SU-DHL-6 (cell line): Measurements from ENCODE around the gene DPYSL4.

Experiments
- H2AFZ ChIP-seq: fragments of 200-600 bp; sonication (generic); 2 replicates; pipeline ENCODE4 v1.6.1; 2014; ENCODE audit warnings: low read depth, mild to moderate bottlenecking, moderate library complexity, mixed read lengths, antibody characterized with exemption, low read length; ENCODE audit not compliant: severe bottlenecking
- H3F3A ChIP-seq: fragments of 200-600 bp; shearing (Covaris generic); 2 replicates; pipeline ENCODE4 v1.6.0; 2016; ENCODE audit warnings: antibody characterized with exemption, mild to moderate bottlenecking; ENCODE audit not compliant: insufficient read depth
- H3K27ac ChIP-seq: fragments of 200-600 bp; sonication (generic); 2 replicates; pipeline ENCODE4 v1.5.1; 2016; ENCODE audit warnings: low read depth, mild to moderate bottlenecking, low read length, moderate library complexity, mixed read lengths
- H3K27me3 ChIP-seq: fragments of 200-600 bp; sonication (generic), shearing (Covaris generic); 2 replicates; pipeline ENCODE4 v1.6.0; 2014; ENCODE audit warnings: mild to moderate bottlenecking, low read length
- H3K36me3 ChIP-seq: fragments of 200-600 bp; sonication (generic); 2 replicates; pipeline ENCODE4 v1.6.1; 2014; ENCODE audit warnings: mild to moderate bottlenecking, low read length, mixed read lengths
- H3K4me2 ChIP-seq: fragments of 300-600, 200-600 bp; shearing (Covaris generic), sonication (generic); 2 replicates; pipeline ENCODE4 v1.6.0; 2014; ENCODE audit warnings: low read length, low read depth, mild to moderate bottlenecking; ENCODE audit not compliant: poor library complexity, severe bottlenecking
- H3K4me3 ChIP-seq: fragments of 200-600 bp; sonication (generic); 2 replicates; pipeline ENCODE4 v1.5.1; 2014; ENCODE audit warnings: antibody characterized with exemption, low read length, mild to moderate bottlenecking, mixed read lengths; ENCODE audit not compliant: insufficient read depth, poor library complexity, severe bottlenecking
- H3K79me2 ChIP-seq: fragments of 200-600 bp; sonication (generic); 2 replicates; pipeline ENCODE4 v1.6.1; 2014; ENCODE audit warnings: mild to moderate bottlenecking, low read length, moderate library complexity; ENCODE audit not compliant: insufficient read depth
- H3K9ac ChIP-seq: fragments of 200-600 bp; sonication (generic); 2 replicates; pipeline ENCODE4 v1.7.0; 2014; ENCODE audit warnings: mild to moderate bottlenecking, low read length
- H3K9me2 ChIP-seq: fragments of 200-600 bp; sonication (generic); replicated peaks from 2 replicates; pipeline ENCODE4 v1.6.1; 2014; ENCODE audit warnings: low read length; ENCODE audit not compliant: insufficient read depth
- H3K9me3 ChIP-seq: fragments of 200-600 bp; sonication (generic); 2 replicates; pipeline ENCODE4 v1.6.1; 2014; ENCODE audit warnings: low read length, mixed read lengths; ENCODE audit not compliant: insufficient read depth
- H4K20me1 ChIP-seq: fragments of 200-600 bp; sonication (generic); 2 replicates; pipeline ENCODE4 v1.6.1; 2014; ENCODE audit warnings: low read depth, mild to moderate bottlenecking, antibody characterized with exemption, low read length, moderate library complexity, mixed read lengths
- CTCF ChIP-seq: fragments of 200-600 bp; sonication (generic); IDR thresholded peaks from one replicate; pipeline ENCODE4 v1.5.1; 2017; ENCODE audit warnings: antibody characterized with exemption, mild to moderate bottlenecking, low read length, moderate library complexity; ENCODE audit not compliant: insufficient read depth, poor library complexity, severe bottlenecking
- EZH2phosphoT487 ChIP-seq: fragments of 200-600 bp; sonication (generic), shearing (Covaris generic); conservative IDR thresholded peaks from 2 replicates; pipeline ENCODE4 v1.6.1; 2018; ENCODE audit warnings: mild to moderate bottlenecking, antibody characterized with exemption, low read length, moderate library complexity, mixed read lengths

DPYSL4 gene

DNA sequence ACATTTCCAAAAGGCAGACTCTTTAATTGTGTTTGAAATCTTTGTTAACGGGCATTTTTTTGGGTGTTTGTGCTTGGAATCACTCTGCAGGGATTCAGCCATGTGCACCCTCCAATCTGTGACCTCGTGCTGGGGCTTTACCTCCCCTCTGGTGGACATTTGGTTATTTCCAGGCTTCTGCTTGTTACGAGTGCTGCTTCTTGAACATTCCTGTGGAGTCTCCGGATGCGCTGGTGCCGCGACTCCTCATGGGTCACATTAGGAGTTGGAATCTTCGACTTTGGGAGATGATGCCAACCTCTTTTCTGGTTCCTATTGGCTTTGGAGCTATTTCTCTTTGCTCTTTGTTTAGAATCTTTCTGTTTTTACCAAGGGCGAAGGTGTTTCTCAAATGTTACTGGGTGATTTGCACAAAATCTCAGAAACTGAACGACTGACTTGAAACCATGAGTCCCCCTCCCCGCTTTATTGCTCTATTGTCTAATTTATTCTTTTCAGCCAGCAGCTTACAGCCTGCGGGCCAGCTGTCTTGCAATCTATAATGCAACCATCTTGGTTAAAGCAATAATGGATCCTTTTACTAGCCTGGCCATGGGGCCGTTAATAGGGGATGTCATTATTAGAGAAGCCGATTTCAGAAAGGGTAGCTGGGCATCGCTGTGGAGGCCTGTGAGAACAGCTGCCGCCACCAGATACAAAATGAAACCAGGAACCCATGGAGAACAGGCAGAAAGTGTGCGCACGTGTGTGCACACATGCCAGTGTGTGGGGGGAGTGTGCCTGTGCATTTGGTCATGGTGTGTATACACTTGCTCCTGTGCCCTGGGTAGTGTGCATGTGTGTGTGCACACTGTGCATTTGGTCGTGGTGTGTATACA is 9.9 kb upstream of the DPYSL4 start:
- Histone ChIP-seq H2AFZ (no peak overlapping the region), H3K4me2 (no peak overlapping the region), H3F3A (no peaks in the 10 kb centered on the region)

GRCh38 chr10:132178046-132178445 is 8.7 kb upstream of the DPYSL4 start:
- no peaks in the 10 kb centered on the region for H3K9me3 ChIP-seq
- no peak overlapping the region for H2AFZ ChIP-seq
- H3K4me3 ChIP-seq, result no peak overlapping the region
- H3K4me2 ChIP-seq, result no peak overlapping the region
- H3F3A ChIP-seq, result no peaks in the 10 kb centered on the region
- no peaks in the 10 kb centered on the region for H3K36me3 ChIP-seq
- no peaks in the 10 kb centered on the region for H3K79me2 ChIP-seq
- no peaks in the 10 kb centered on the region for H4K20me1 ChIP-seq
- H3K9me2 ChIP-seq, result no peaks in the 10 kb centered on the region
- no peaks in the 10 kb centered on the region for H3K27me3 ChIP-seq
- H3K9ac ChIP-seq, result no peak overlapping the region
- H3K27ac ChIP-seq, result no peak overlapping the region
- no peak for TF ChIP-seq CTCF
- no peak for TF ChIP-seq EZH2phosphoT487

More for the DNA sequence above, 9.9 kb upstream of the DPYSL4 start:
- Histone ChIP-seq H3K9me3 (no peaks in the 10 kb centered on the region), H4K20me1 (no peaks in the 10 kb centered on the region), H3K27me3 (no peaks in the 10 kb centered on the region), H3K4me3 (no peak overlapping the region), H3K27ac (no peak overlapping the region), H3K9ac (no peak overlapping the region), H3K9me2 (no peaks in the 10 kb centered on the region), H3K36me3 (no peaks in the 10 kb centered on the region), H3K79me2 (no peaks in the 10 kb centered on the region)
- TF ChIP-seq EZH2phosphoT487 (no peak), CTCF (no peak)

DNA sequence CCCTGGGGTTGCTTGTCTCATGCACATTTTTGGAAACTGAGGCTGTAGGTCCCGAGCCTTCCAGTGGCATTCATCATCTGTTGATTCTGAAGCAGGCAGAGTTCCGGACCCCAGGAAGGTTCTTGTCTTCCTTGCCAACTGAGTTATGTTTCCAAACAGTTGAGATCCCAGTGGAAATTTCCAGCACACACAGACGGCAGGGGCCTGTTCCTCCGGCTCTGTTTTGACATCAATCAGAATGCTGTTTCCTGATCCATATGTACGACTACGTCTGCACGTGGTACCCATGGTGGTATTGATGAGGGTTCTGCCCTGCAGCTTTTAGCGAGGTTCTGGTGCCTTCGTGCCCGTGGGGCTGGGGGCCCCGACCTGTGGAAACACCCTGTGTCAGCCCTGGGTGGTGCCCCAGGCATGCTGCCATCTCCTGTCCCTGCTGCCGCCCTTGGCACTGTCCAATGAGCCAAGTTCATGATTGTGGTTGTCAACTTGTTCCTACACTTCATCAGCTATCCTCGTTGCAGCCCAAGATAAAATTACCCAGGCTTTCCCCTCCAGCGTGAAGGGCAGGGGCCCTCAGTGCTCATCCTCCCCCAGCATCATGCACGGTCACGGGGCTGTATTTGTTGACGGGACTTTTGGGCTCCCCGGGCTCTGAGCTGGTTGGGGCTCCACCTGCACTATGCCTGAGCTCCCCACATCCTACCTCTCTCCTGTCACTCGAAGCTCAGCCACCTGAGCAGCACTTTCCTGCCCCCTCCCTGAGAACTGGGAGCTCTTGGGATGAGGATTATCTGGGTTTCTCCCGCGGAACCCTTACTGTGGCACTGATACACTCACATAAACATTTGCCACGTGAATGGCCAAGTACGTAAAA is 7.8 kb upstream of the DPYSL4 start:
- Histone ChIP-seq H3K27ac (no peak overlapping the region), H3K4me2 (no peak overlapping the region), H3K9me2 (no peaks in the 10 kb centered on the region), H3K9me3 (no peaks in the 10 kb centered on the region), H3F3A (no peaks in the 10 kb centered on the region), H2AFZ (no peak overlapping the region), H3K9ac (no peak overlapping the region), H3K27me3 (no peaks in the 10 kb centered on the region), H3K79me2 (no peaks in the 10 kb centered on the region), H3K4me3 (no peak overlapping the region), H4K20me1 (no peaks in the 10 kb centered on the region), H3K36me3 (no peaks in the 10 kb centered on the region)
- TF ChIP-seq CTCF (no peak), EZH2phosphoT487 (no peak)
